Smooth muscle cell of the brain vasculature (primary cell): ENCODE data around the gene CLEC9A.

Experiments used
- DNase-seq: peaks from one replicate; pipeline ENCODE4 v3.0.0-alpha.2; 2012; ENCODE audit warnings: low read depth, low spot score

CLEC9A gene

GRCh38 chr12:10067264-10067663, 36.8 kb downstream of the CLEC9A start:
- no peak for DNase-seq

- no peak for DNase-seq
Observed at GRCh38 chr12:10067942-10068341, 37.5 kb downstream of the CLEC9A start.

- no peak for DNase-seq
Observed at GRCh38 chr12:10068644-10069043, 38.2 kb downstream of the CLEC9A start.

- DNase-seq, result no peak
Observed at GRCh38 chr12:10069099-10069498, 38.6 kb downstream of the CLEC9A start.

- DNase-seq, result no peak
Observed at GRCh38 chr12:10069976-10070375, 39.5 kb downstream of the CLEC9A start.

GRCh38 chr12:10070380-10070779, 39.9 kb downstream of the CLEC9A start:
- DNase-seq, result no peak

- no peak for DNase-seq
Observed at GRCh38 chr12:10072131-10072530, 41.6 kb downstream of the CLEC9A start.

GRCh38 chr12:10073261-10073660, 42.8 kb downstream of the CLEC9A start:
- no peak for DNase-seq

- DNase-seq, result no peak
Observed at GRCh38 chr12:10075451-10075850, 45.0 kb downstream of the CLEC9A start.

GRCh38 chr12:10082117-10082874, 51.8 kb downstream of the CLEC9A start:
- no peak for DNase-seq

- no peak for DNase-seq
Observed at GRCh38 chr12:10084733-10085132, 54.3 kb downstream of the CLEC9A start.

GRCh38 chr12:10086387-10086786, 55.9 kb downstream of the CLEC9A start:
- no peak for DNase-seq

GRCh38 chr12:10088031-10088430, 57.5 kb downstream of the CLEC9A start:
- DNase-seq, result no peak

GRCh38 chr12:10088955-10089900, 58.7 kb downstream of the CLEC9A start:
- DNase-seq, result no peak

GRCh38 chr12:10094646-10095395, 64.3 kb downstream of the CLEC9A start:
- DNase-seq, result no peak

GRCh38 chr12:10095971-10096370, 65.5 kb downstream of the CLEC9A start:
- no peak for DNase-seq

GRCh38 chr12:10097521-10097920, 67.0 kb downstream of the CLEC9A start:
- DNase-seq, result no peak

- peak; percentile 26 for DNase-seq
Observed at GRCh38 chr12:10098791-10099190, 68.3 kb downstream of the CLEC9A start, which contains the start of gene CLEC1A. Gene CLEC1A, minus strand, starts transcription at chr12:10098985. Its CDS starts 63 bp downstream, at chr12:10098922.

- DNase-seq, result no peak
Observed at GRCh38 chr12:10101042-10101579, 70.6 kb downstream of the CLEC9A start.

GRCh38 chr12:10101648-10102220, 71.3 kb downstream of the CLEC9A start:
- DNase-seq, result no peak

GRCh38 chr12:10102322-10102721, 71.8 kb downstream of the CLEC9A start:
- no peak for DNase-seq
